Tibial artery (tissue), 4 donors: ENCODE results near the gene ARGLU1.

Experiments
- DNase-seq, 2 donors: peaks; one replicate each; pipeline ENCODE4 v3.0.0-alpha.2; 2019
- H3K27ac ChIP-seq, 2 donors: fragments of 200-600 bp; sonication (generic) in 1 of 2; 1 replicate in 1 of 2; 2 replicates in 1 of 2; pipeline ENCODE4 v1.5.1; 2018 to 2019; ENCODE audit warnings: mild to moderate bottlenecking in 1 of 2
- H3K27me3 ChIP-seq, 2 donors: fragments of 200-600 bp; sonication (generic) in 1 of 2; one replicate each; pipeline versions ENCODE4 v1.5.1 to v1.6.0; 2016 to 2019
- H3K36me3 ChIP-seq, 3 donors: fragments of 200-600 bp; sonication (generic) in 2 of 3; one replicate each; pipeline ENCODE4 v1.5.1; 2016 to 2019; ENCODE audit warnings: mild to moderate bottlenecking in 2 of 3
- H3K4me1 ChIP-seq, 4 donors: fragments of 200-600 bp; sonication (generic) in 2 of 4; 1 replicate in 3 of 4; 2 replicates in 1 of 4; pipeline ENCODE4 v1.5.1; 2016 to 2019
- H3K4me3 ChIP-seq, 2 donors: fragments of 200-600 bp; sonication (generic) in 1 of 2; 1 replicate in 1 of 2; 2 replicates in 1 of 2; pipeline ENCODE4 v1.5.1; 2018 to 2019; ENCODE audit warnings: mild to moderate bottlenecking in 2 of 2
- H3K9me3 ChIP-seq, 3 donors: fragments of 200-600 bp; sonication (generic) in 1 of 3; one replicate each; pipeline ENCODE4 v1.5.1; 2016 to 2019
- intact Hi-C: fragments of 100-400 bp; cut with DNase I; formaldehyde crosslinking; loops from one replicate; pipeline ENCODE4 v1.15.0; 2023; ENCODE audit warnings: low total_unique reads
- TF ChIP-seq, protein P1 (sequence below), 2 experiments: fragments of 200-600 bp in 1 of 2; fragments of 450-650 bp in 1 of 2; IDR thresholded peaks; one replicate each; pipeline ENCODE4 v1.5.1; 2017 to 2019; ENCODE audit warnings: antibody characterized with exemption in 2 of 2, mild to moderate bottlenecking in 1 of 2, moderate library complexity in 1 of 2

Gene ARGLU1

GRCh38 chr13:106527445-106527801 lies 40.5 kb downstream of the ARGLU1 start:
- Histone ChIP-seq H3K4me1 (peaks cover 0 to 12% (median 4%) of the 10 kb centered on the region in 4 donors), H3K36me3 (no peaks in the 10 kb centered on the region), H3K4me3 (no peak overlapping the region), H3K27ac (no peak overlapping the region), H3K9me3 (no peaks in the 10 kb centered on the region), H3K27me3 (no peaks in the 10 kb centered on the region)
- intact Hi-C loops: no loop called here
- no peak for DNase-seq
- TF ChIP-seq, protein P1, sequence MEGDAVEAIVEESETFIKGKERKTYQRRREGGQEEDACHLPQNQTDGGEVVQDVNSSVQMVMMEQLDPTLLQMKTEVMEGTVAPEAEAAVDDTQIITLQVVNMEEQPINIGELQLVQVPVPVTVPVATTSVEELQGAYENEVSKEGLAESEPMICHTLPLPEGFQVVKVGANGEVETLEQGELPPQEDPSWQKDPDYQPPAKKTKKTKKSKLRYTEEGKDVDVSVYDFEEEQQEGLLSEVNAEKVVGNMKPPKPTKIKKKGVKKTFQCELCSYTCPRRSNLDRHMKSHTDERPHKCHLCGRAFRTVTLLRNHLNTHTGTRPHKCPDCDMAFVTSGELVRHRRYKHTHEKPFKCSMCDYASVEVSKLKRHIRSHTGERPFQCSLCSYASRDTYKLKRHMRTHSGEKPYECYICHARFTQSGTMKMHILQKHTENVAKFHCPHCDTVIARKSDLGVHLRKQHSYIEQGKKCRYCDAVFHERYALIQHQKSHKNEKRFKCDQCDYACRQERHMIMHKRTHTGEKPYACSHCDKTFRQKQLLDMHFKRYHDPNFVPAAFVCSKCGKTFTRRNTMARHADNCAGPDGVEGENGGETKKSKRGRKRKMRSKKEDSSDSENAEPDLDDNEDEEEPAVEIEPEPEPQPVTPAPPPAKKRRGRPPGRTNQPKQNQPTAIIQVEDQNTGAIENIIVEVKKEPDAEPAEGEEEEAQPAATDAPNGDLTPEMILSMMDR (IDR thresholded peaks at IDR 0.05): no peak

DNA sequence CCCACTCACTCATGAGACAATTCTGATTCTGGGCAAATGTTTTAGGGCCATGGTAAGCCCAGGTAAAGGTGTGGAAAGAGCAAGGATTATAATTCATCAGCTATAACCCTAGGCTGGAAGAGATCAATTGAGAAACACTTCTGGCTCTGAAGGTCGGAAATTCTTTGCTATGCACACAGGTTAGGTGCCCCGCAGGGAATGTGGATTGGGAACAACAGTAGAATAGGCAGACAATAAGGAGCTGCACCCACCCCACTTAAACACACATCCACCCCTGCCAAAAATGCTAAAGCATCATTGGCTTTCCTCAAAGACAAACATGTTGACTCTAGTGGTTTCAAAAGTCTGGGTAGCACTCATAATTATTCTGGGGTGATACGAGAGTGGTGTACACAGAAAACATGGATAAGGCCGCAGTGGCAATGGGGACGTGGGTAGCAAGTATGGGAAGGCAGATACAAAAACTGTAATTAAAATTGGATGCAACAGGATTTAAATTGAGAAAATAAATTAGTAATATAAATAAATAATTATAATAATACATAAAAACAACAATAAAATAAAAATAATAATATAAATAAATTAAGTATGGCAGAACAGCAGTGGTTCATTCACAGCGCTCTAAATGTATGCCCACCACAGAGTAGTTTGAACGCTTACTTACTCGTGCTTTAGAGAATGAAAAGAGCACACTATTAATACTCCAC lies 41.0 kb downstream of the ARGLU1 start:
- TF ChIP-seq, protein P1 (IDR thresholded peaks at IDR 0.05): no peak
- Histone ChIP-seq H3K4me1 (peaks cover 0 to 7% (median 0%) of the 10 kb centered on the region in 4 donors), H3K27me3 (no peaks in the 10 kb centered on the region), H3K4me3 (no peak overlapping the region), H3K9me3 (no peaks in the 10 kb centered on the region), H3K36me3 (no peaks in the 10 kb centered on the region), H3K27ac (no peak overlapping the region)
- DNase-seq: no peak
- intact Hi-C loops: no loop called here

- TF ChIP-seq, protein P1 (IDR thresholded peaks at IDR 0.05): no peak
- peaks cover 0 to 9% (median 0%) of the 10 kb centered on the region in 4 donors for H3K4me1 ChIP-seq
- no peak for DNase-seq
- H3K4me3 ChIP-seq: no peak overlapping the region
- intact Hi-C loops: no loop called here
- no peaks in the 10 kb centered on the region for H3K36me3 ChIP-seq
- no peaks in the 10 kb centered on the region for H3K27me3 ChIP-seq
- H3K9me3 ChIP-seq: no peaks in the 10 kb centered on the region
- no peak overlapping the region for H3K27ac ChIP-seq
Observed at GRCh38 chr13:106525865-106526264, 42.1 kb downstream of the ARGLU1 start.

DNA sequence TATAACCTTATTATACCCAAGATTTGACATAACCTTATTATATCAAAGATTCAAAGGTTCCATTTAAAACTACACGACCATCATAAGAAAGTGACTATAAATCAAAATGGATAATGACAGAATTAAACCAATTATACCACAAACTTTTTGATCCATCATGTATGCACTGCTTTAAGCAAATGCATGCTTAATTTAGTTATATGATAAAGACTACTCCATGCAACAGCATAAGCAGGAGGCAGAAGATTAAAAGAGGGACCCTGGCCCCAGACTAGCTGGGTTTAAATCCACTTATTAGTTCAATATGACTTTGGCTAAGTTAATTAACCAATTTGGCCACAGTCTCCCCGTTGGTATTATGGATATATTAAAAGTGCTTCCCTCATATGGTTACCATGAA lies 43.8 kb downstream of the ARGLU1 start:
- Histone ChIP-seq H3K4me3 (no peak overlapping the region), H3K27me3 (no peaks in the 10 kb centered on the region), H3K27ac (no peak overlapping the region), H3K4me1 (peaks cover 0 to 18% (median 0%) of the 10 kb centered on the region in 4 donors), H3K9me3 (no peaks in the 10 kb centered on the region), H3K36me3 (no peaks in the 10 kb centered on the region)
- intact Hi-C loops: no loop called here
- DNase-seq: no peak
- TF ChIP-seq, protein P1 (IDR thresholded peaks at IDR 0.05): no peak

GRCh38 chr13:106523576-106523975 lies 44.4 kb downstream of the ARGLU1 start:
- H3K9me3 ChIP-seq: no peaks in the 10 kb centered on the region
- no peak for DNase-seq
- no peaks in the 10 kb centered on the region for H3K36me3 ChIP-seq
- TF ChIP-seq, protein P1 (IDR thresholded peaks at IDR 0.05): no peak
- H3K4me3 ChIP-seq: no peak overlapping the region
- no peaks in the 10 kb centered on the region for H3K27me3 ChIP-seq
- peaks cover 0 to 18% (median 0%) of the 10 kb centered on the region in 4 donors for H3K4me1 ChIP-seq
- intact Hi-C loops: no loop called here
- H3K27ac ChIP-seq: no peak overlapping the region
